Heart left ventricle (tissue), 16 donors: Measurements from ENCODE around the gene TPPP2. TPM values are rescaled to one million over a fixed set of nuclear protein-coding genes. Genes with fewer than 3 reads are reported as not detected.

ENCODE experiments used
- ATAC-seq, 4 donors: fragments of 200-7000 bp; cut with Tn5 transposase; one replicate each; pipeline ENCODE4 v1.9.1; 2020 to 2022; ENCODE audit warnings: moderate library complexity in 4 of 4, mild to moderate bottlenecking in 3 of 4, moderate number of reproducible peaks in 1 of 4
- DNase-seq, 5 donors: peaks; one replicate each; pipeline ENCODE4 v3.0.0-alpha.2; 2020
- H3K27ac ChIP-seq, 12 donors: fragments of 200-600 bp; sonication (generic) in 4 of 12; one replicate each; pipeline versions ENCODE4 v1.5.0 to v1.8.0; 2016 to 2022; ENCODE audit warnings: mild to moderate bottlenecking in 2 of 12
- H3K27me3 ChIP-seq, 9 donors: fragments of 200-600 bp; sonication (generic) in 2 of 9; one replicate each; pipeline versions ENCODE4 v1.5.1 to v1.8.0; 2016 to 2022; ENCODE audit warnings: mild to moderate bottlenecking in 3 of 9
- H3K36me3 ChIP-seq, 9 donors: fragments of 200-600 bp; sonication (generic) in 2 of 9; one replicate each; pipeline versions ENCODE4 v1.5.0 to v1.8.0; 2018 to 2022; ENCODE audit warnings: mild to moderate bottlenecking in 2 of 9
- H3K4me1 ChIP-seq, 12 donors: fragments of 200-600 bp; sonication (generic) in 4 of 12; one replicate each; pipeline versions ENCODE4 v1.5.0 to v1.8.0; 2016 to 2022; ENCODE audit warnings: mild to moderate bottlenecking in 3 of 12
- H3K4me3 ChIP-seq, 12 donors: fragments of 200-600 bp; sonication (generic) in 4 of 12; one replicate each; pipeline versions ENCODE4 v1.5.0 to v1.8.0; 2017 to 2022; ENCODE audit warnings: mild to moderate bottlenecking in 9 of 12, moderate library complexity in 4 of 12
- H3K9me3 ChIP-seq, 12 donors: fragments of 200-600 bp; sonication (generic) in 4 of 12; one replicate each; pipeline versions ENCODE4 v1.5.0 to v1.8.0; 2016 to 2022; ENCODE audit warnings: mild to moderate bottlenecking in 1 of 12
- CTCF ChIP-seq, 12 donors: fragments of 200-600 bp; sonication (generic) in 4 of 12; IDR thresholded peaks; one replicate each; pipeline versions ENCODE4 v1.5.0 to v1.8.0; 2018 to 2022; ENCODE audit warnings: antibody characterized with exemption in 12 of 12, mild to moderate bottlenecking in 5 of 12
- POLR2A ChIP-seq, 2 donors: fragments of 450-650 bp; IDR thresholded peaks; one replicate each; pipeline ENCODE4 v1.6.1; 2017; ENCODE audit warnings: antibody characterized with exemption in 2 of 2, mild to moderate bottlenecking in 2 of 2, moderate library complexity in 2 of 2
- WGBS, 4 donors: extraction: QIAGEN DNeasy Blood & Tissue Kit in 2 of 4; methylation state at CpG; one replicate each; pipeline versions ENCODE4 v1.1.5 to v1.1.7; 2013 to 2018; 5-methylcytosine and 5-hydroxymethylcytosine counted together
- intact Hi-C, 10 donors: fragments of 100-400 bp; cut with DNase I; formaldehyde crosslinking; loops; one replicate each; pipeline versions ENCODE4 v1.11.1 to v1.14.2; 2022
- polyA plus RNA-seq, 2 donors: library from polyadenylated mRNA; stranded (reverse); fragments of 200-250 nt; gene quantifications; one replicate each; pipeline ENCODE4 v1.2.3, GENCODE V29; 2013
- total RNA-seq, 9 donors: library from RNA; depleted of rRNA in 2 of 9; stranded (reverse); fragments of >200 nt in 2 of 9; fragmentation: NEBNext Ultra II Directional in 3 of 9; extraction: Animal tissue kit (Norgen Biotek cat#: 25700) in 3 of 9; gene quantifications; one replicate each; pipeline versions ENCODE4 v1.1.0 to v1.2.4, GENCODE V29; 2016 to 2023
- donor health status: ischemic (EF 13 %, LVEDD 7.1; RV severe dilation, severe dysfunction).
- donor health status: healthy with polysubstance abuse.
- donor health status: DM: no; HTN: yes; CAD: no.
- donor health status: DM: no; HTN: no; CAD: no.
- donor health status: ischemic (EF 25% LVEDD 6.9; RV normal size, moderate dysfunction).
- donor health status: ischemic (EF 25% LVEDD 5.7; RV mildly dilated, moderate dysfunction).
- donor health status: healthy.
- donor health status: DM: yes; HTN: yes; CAD: no.
- donor health status: ischemic (EF 35%, LVEDD 5.7; RV mildly dilated, moderate dysfunction).
- donor health status: nonischemic (EF 11% LVEDD 7.7; RV severe dilation, severe dysfunction).
- donor health status: DM: yes; HTN: yes; CAD: no.
- donor health status: PGD.
- donor health status: ischemic (EF 29% LVEDD 5.4; RV normal size, mild dysfunction).
- donor health status: nonischemic (EF 23%, LVEDD 6.1; RV moderate dilation, normal function).

Gene TPPP2
- total and polyA plus RNA-seq, 11 donors = 0.54 to 2.8 (median 0.96) TPM; not detected in 2

DNA sequence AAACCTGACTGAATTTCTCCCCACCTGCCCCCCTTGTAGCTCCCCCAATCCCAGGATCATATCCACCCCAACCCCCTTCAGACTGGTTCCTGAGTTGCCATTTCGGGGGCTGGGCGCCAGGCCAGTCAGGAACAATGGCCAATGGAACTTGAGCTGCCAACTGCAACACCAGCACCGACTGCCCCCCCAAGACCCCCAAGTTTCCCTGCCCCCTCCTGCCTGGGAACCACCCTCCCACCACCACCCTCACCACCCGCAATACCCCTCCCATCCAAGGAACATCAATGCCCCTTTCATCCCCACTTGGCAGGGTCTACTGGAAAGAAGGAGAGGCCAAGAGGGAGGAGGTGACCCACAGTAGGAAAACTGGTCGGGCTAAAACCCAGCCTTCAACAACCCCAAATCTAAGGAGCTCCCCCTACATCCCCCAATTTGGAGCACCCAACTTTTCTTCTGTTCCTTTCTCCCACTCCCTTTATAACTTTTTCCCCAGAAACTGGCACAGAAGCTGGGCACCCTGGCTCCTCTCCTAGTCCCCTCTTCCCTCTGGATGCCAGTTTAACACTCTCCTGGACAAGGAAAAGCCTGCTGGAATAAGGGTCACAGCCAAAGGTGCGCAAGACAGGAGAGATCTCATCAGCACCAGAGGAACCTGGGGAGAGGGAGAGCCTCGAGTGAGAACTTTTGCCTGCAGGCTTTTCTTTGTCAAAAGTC, 3.6 kb upstream of the TPPP2 start:
- WGBS, 4 donors = 50 to 62% (median 54%) methylated on average over 7 of the region's 7 CpGs
- TF ChIP-seq POLR2A (IDR thresholded peaks at IDR 0.05) = no peak
- TF ChIP-seq CTCF (IDR thresholded peaks at IDR 0.05) = no peak
- Histone ChIP-seq H3K27ac (peak overlapping the region; percentile 82 to 100 (median 98)), H3K27me3 (peaks cover 0 to 7% (median 0%) of the 10 kb centered on the region in 9 donors), H3K4me1 (peaks cover 0 to 49% (median 30%) of the 10 kb centered on the region in 12 donors), H3K9me3 (no peaks in the 10 kb centered on the region), H3K36me3 (peaks cover 0 to 15% (median 8%) of the 10 kb centered on the region in 9 donors), H3K4me3 (peak overlapping the region in 5 of 12 donors; percentile 82 to 98 (median 92))
- intact Hi-C loops = no loop called here
- DNase-seq (peak in 1 of 5 donors; percentile 39), ATAC-seq (no peak)

GRCh38 chr14:21026988-21027315, 3.1 kb upstream of the TPPP2 start:
- intact Hi-C loops = no loop called here
- no peak overlapping the region for H3K4me3 ChIP-seq
- peak in 2 of 5 donors; percentile 38 to 71 for DNase-seq
- H3K27me3 ChIP-seq = peaks cover 0 to 7% (median 0%) of the 10 kb centered on the region in 9 donors
- H3K36me3 ChIP-seq = peaks cover 0 to 10% (median 3%) of the 10 kb centered on the region in 9 donors
- peaks cover 0 to 46% (median 30%) of the 10 kb centered on the region in 12 donors for H3K4me1 ChIP-seq
- no peaks in the 10 kb centered on the region for H3K9me3 ChIP-seq
- peak in 1 of 4 donors; percentile 39 for ATAC-seq
- TF ChIP-seq POLR2A (IDR thresholded peaks at IDR 0.05) (no peak), CTCF (IDR thresholded peaks at IDR 0.05) (no peak)
- peak overlapping the region; percentile 55 to 100 (median 98) for H3K27ac ChIP-seq
- WGBS, 4 donors = 11 to 24% (median 21%) methylated on average over 3 of the region's 3 CpGs

DNA sequence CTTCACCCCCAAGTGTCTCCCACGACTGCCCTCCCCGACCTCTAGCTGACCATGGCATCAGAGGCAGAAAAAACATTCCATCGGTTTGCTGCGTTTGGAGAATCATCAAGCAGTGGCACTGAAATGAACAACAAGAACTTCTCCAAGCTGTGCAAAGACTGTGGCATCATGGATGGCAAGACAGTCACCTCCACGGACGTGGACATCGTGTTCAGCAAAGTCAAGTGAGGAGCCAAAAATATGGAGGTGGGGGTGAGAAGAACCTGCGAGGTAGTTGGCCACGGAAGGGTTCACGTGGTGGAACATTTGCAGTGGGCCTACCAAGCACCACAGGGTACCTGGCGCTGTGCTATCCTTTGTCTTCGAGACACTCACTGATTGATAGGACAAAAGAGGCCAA, 514 bp downstream of the TPPP2 start:
- intact Hi-C loops = no loop called here
- WGBS, 4 donors = 82 to 93% (median 88%) methylated on average over 12 of the region's 12 CpGs
- no peak for ATAC-seq
- peaks cover 0 to 2% (median 0%) of the 10 kb centered on the region in 9 donors for H3K27me3 ChIP-seq
- no peak overlapping the region for H3K27ac ChIP-seq
- no peaks in the 10 kb centered on the region for H3K36me3 ChIP-seq
- peaks cover 0 to 18% (median 13%) of the 10 kb centered on the region in 12 donors for H3K4me1 ChIP-seq
- no peak for DNase-seq
- H3K4me3 ChIP-seq = no peak overlapping the region
- no peak for TF ChIP-seq CTCF (IDR thresholded peaks at IDR 0.05)
- no peak for TF ChIP-seq POLR2A (IDR thresholded peaks at IDR 0.05)
- H3K9me3 ChIP-seq = no peaks in the 10 kb centered on the region

GRCh38 chr14:21032326-21033132, 2.5 kb downstream of the TPPP2 start:
- WGBS, 4 donors = 90 to 95% (median 92%) methylated on average over 5 of the region's 5 CpGs
- DNase-seq (no peak), ATAC-seq (no peak)
- Histone ChIP-seq H3K27me3 (no peaks in the 10 kb centered on the region), H3K36me3 (no peaks in the 10 kb centered on the region), H3K9me3 (no peaks in the 10 kb centered on the region), H3K4me1 (peaks cover 0 to 7% (median 0%) of the 10 kb centered on the region in 12 donors), H3K4me3 (no peak overlapping the region), H3K27ac (no peak overlapping the region)
- TF ChIP-seq POLR2A (IDR thresholded peaks at IDR 0.05) (no peak), CTCF (IDR thresholded peaks at IDR 0.05) (no peak)
- intact Hi-C loops = no loop called here
